SK-N-SH (cell line): Measurements from ENCODE around the gene REXO5. TPM values are rescaled to one million over a fixed set of nuclear protein-coding genes. Genes with fewer than 3 reads are reported as not detected.

ENCODE experiments used
- CTCF ChIA-PET: fragments of 300-600, 350-600 bp; formaldehyde crosslinking; extraction: SDS; loops from one replicate; lab custom pipeline; 2021; lab: Yijun Ruan, JAX
- POLR2A ChIA-PET: fragments of 350-600 bp; sonication (Branson Sonifier 250); formaldehyde crosslinking; extraction: SDS; loops from one replicate; lab custom pipeline; 2020; ENCODE audit warnings: antibody characterized with exemption, inconsistent platforms; lab: Yijun Ruan, JAX
- DNase-seq: peaks from one replicate; pipeline ENCODE4 v3.0.0; 2012
- H2AFZ ChIP-seq: fragments of 200-600 bp; sonication (generic); 2 replicates; pipeline ENCODE4 v1.8.1; 2016; ENCODE audit warnings: antibody characterized with exemption, mild to moderate bottlenecking, low read depth
- H3F3A ChIP-seq: fragments of 200-600 bp; sonication (generic); replicated peaks from 2 replicates; pipeline ENCODE3; 2016; ENCODE audit warnings: antibody characterized with exemption, mild to moderate bottlenecking; ENCODE audit not compliant: insufficient read depth
- H3K27ac ChIP-seq, 2 experiments: fragments of 200-500 bp in 1 of 2; fragments of 200-600 bp in 1 of 2; sonication (Bioruptor generic) in 1 of 2; sonication (generic), shearing (Covaris generic) in 1 of 2; 2 replicates each; pipeline versions ENCODE4 v1.5.1 to v1.6.1; 2014 to 2016; ENCODE audit warnings: low read depth in 2 of 2, inconsistent platforms in 1 of 2, low read length in 1 of 2, mild to moderate bottlenecking in 1 of 2, mixed read lengths in 1 of 2
- H3K27me3 ChIP-seq: fragments of 200-600 bp; sonication (generic), shearing (Covaris generic); 2 replicates; pipeline ENCODE4 v1.6.1; 2016; ENCODE audit warnings: mixed run types; ENCODE audit not compliant: insufficient read depth
- H3K36me3 ChIP-seq, 2 experiments: fragments of 200-500 bp in 1 of 2; fragments of 200-600 bp in 1 of 2; sonication (Bioruptor generic) in 1 of 2; sonication (generic) in 1 of 2; replicated peaks in 1 of 2; 2 replicates each; pipeline versions ENCODE3 to v1.5.1; 2014 to 2016; ENCODE audit warnings: low read length in 1 of 2, mild to moderate bottlenecking in 1 of 2; ENCODE audit not compliant: insufficient read depth in 2 of 2, control insufficient read depth in 1 of 2
- H3K4me1 ChIP-seq, 2 experiments: fragments of 200-500 bp in 1 of 2; fragments of 200-600 bp in 1 of 2; sonication (Bioruptor generic) in 1 of 2; sonication (generic), shearing (Covaris generic) in 1 of 2; 2 replicates each; pipeline versions ENCODE4 v1.5.1 to v1.6.1; 2014 to 2016; ENCODE audit warnings: low read depth in 1 of 2, low read length in 1 of 2, mixed run types in 1 of 2; ENCODE audit not compliant: insufficient read depth in 2 of 2, control insufficient read depth in 1 of 2
- H3K4me2 ChIP-seq: fragments of 200-600 bp; sonication (generic), shearing (Covaris generic); 2 replicates; pipeline ENCODE4 v1.6.1; 2017; ENCODE audit warnings: mixed run types
- H3K4me3 ChIP-seq, 2 experiments: fragments of 200-500 bp in 1 of 2; fragments of 200-600 bp in 1 of 2; sonication (Bioruptor generic) in 1 of 2; sonication (generic), shearing (Covaris generic) in 1 of 2; 2 replicates each; pipeline versions ENCODE4 v1.5.1 to v1.8.1; 2014 to 2016; ENCODE audit warnings: low read depth in 2 of 2, inconsistent platforms in 1 of 2, low read length in 1 of 2, mild to moderate bottlenecking in 1 of 2, mixed read lengths in 1 of 2, moderate library complexity in 1 of 2
- H3K79me2 ChIP-seq: fragments of 200-600 bp; sonication (generic); 2 replicates; pipeline ENCODE4 v1.8.1; 2017; ENCODE audit warnings: mild to moderate bottlenecking; ENCODE audit not compliant: insufficient read depth
- H3K9ac ChIP-seq: fragments of 200-600 bp; sonication (generic); 2 replicates; pipeline ENCODE4 v1.6.1; 2017; ENCODE audit warnings: mixed run types
- H3K9me2 ChIP-seq: fragments of 200-600 bp; sonication (generic); 2 replicates; pipeline ENCODE4 v1.6.1; 2017; ENCODE audit warnings: mixed run types
- H3K9me3 ChIP-seq: fragments of 200-600 bp; sonication (generic); 2 replicates; pipeline ENCODE4 v1.6.1; 2017; ENCODE audit warnings: mixed run types, mild to moderate bottlenecking, moderate library complexity
- H4K20me1 ChIP-seq: fragments of 200-600 bp; sonication (generic); 2 replicates; pipeline ENCODE4 v1.6.1; 2017; ENCODE audit warnings: mild to moderate bottlenecking, mixed run types; ENCODE audit not compliant: insufficient read depth
- CHD2 ChIP-seq: fragments of 150-350 bp; IDR thresholded peaks from 2 replicates; pipeline ENCODE4 v1.6.1; 2018; ENCODE audit warnings: low read length; ENCODE audit not compliant: partially characterized antibody
- CTCF ChIP-seq: fragments of 200-600 bp; sonication (generic); IDR thresholded peaks from 2 replicates; pipeline ENCODE4 v1.6.1; 2017; ENCODE audit warnings: antibody characterized with exemption, mild to moderate bottlenecking, moderate library complexity
- ELF1 ChIP-seq: IDR thresholded peaks from 2 replicates; pipeline ENCODE4 v1.4.0; 2012
- FOXM1 ChIP-seq: IDR thresholded peaks from 2 replicates; pipeline ENCODE4 v1.4.0; 2012; ENCODE audit warnings: low read depth, mild to moderate bottlenecking
- GATA2 ChIP-seq: sonication (generic); formaldehyde crosslinking; IDR thresholded peaks from 2 replicates; pipeline ENCODE4 v1.5.0; 2020; ENCODE audit warnings: mild to moderate bottlenecking, missing genetic modification reagents
- JUND ChIP-seq: IDR thresholded peaks from 2 replicates; pipeline ENCODE4 v1.4.0; 2012
- MXI1 ChIP-seq: IDR thresholded peaks from 2 replicates; pipeline ENCODE4 v1.6.1; 2012; ENCODE audit warnings: mild to moderate bottlenecking, low read depth, low read length, improper control_type of control experiment
- NFIC ChIP-seq: IDR thresholded peaks from 2 replicates; pipeline ENCODE4 v1.4.0; 2012; ENCODE audit warnings: borderline replicate concordance
- PBX3 ChIP-seq: IDR thresholded peaks from 2 replicates; pipeline ENCODE4; 2012
- POLR2AphosphoS5 ChIP-seq: IDR thresholded peaks from 2 replicates; pipeline ENCODE4 v1.6.1; 2012; ENCODE audit warnings: low read depth, low read length
- RCOR1 ChIP-seq: fragments of 150-350 bp; IDR thresholded peaks from 2 replicates; pipeline ENCODE4 v1.6.1; 2017; ENCODE audit warnings: antibody characterized with exemption, low read length
- RFX5 ChIP-seq: IDR thresholded peaks from 2 replicates; pipeline ENCODE4 v1.6.1; 2012; ENCODE audit warnings: mild to moderate bottlenecking, improper control_type of control experiment, low read length
- RXRA ChIP-seq: IDR thresholded peaks from 2 replicates; pipeline ENCODE4 v1.4.0; 2012; ENCODE audit warnings: low read depth, mild to moderate bottlenecking, borderline replicate concordance
- TAF1 ChIP-seq: IDR thresholded peaks from 2 replicates; pipeline ENCODE4 v1.6.1; 2012; ENCODE audit warnings: low read depth, mild to moderate bottlenecking, low read length, moderate library complexity, borderline replicate concordance
- TCF12 ChIP-seq: IDR thresholded peaks from 2 replicates; pipeline ENCODE4 v1.4.0; 2012
- USF1 ChIP-seq: IDR thresholded peaks from 2 replicates; pipeline ENCODE4 v1.4.0; 2012; ENCODE audit warnings: low read depth, borderline replicate concordance
- ZBTB33 ChIP-seq: IDR thresholded peaks from 2 replicates; pipeline ENCODE4 v1.4.0; 2012; ENCODE audit warnings: low read depth, borderline replicate concordance
- WGBS: methylation state at CpG from one replicate; pipeline ENCODE4 v1.1.6; 2017; ENCODE audit warnings: low lambda C conversion rate; 5-methylcytosine and 5-hydroxymethylcytosine counted together
- polyA plus RNA-seq, 3 experiments: library from polyadenylated mRNA; depleted of rRNA; stranded (reverse); fragments of >200 nt; gene quantifications; 2 replicates each; pipeline ENCODE4 v1.2.3, GENCODE V29; 2012

REXO5 gene
- polyA plus RNA-seq, 1 of the 3 experiments (the other 2 are of a cell fraction) = 3.8 TPM

- H3K4me1 ChIP-seq = peaks cover 18 to 23% of the 10 kb centered on the region in 2 experiments
- peaks cover 15% of the 10 kb centered on the region for H3F3A ChIP-seq
- no peak overlapping the region for H2AFZ ChIP-seq
- peak overlapping the region in 1 of 2 experiments; percentile 61; a peak in 2 of 4 replicates for H3K27ac ChIP-seq
- no peaks in the 10 kb centered on the region for H4K20me1 ChIP-seq
- H3K4me2 ChIP-seq = no peak overlapping the region
- H3K9ac ChIP-seq = no peak overlapping the region
- 97% methylated on average over 3 of the region's 3 CpGs for WGBS
- no peaks in the 10 kb centered on the region for H3K9me3 ChIP-seq
- DNase-seq = no peak
- H3K36me3 ChIP-seq = no peaks in the 10 kb centered on the region
- no peaks in the 10 kb centered on the region for H3K27me3 ChIP-seq
- no peak for TF ChIP-seq CHD2
- TF ChIP-seq USF1 = no peak
- TF ChIP-seq TAF1 = no peak
- no peak for TF ChIP-seq RFX5
- TF ChIP-seq RCOR1 = no peak
- no peaks in the 10 kb centered on the region for H3K9me2 ChIP-seq
- POLR2A ChIA-PET = no interaction called here
- no peak overlapping the region for H3K4me3 ChIP-seq
- CTCF ChIA-PET = interaction anchor here (0.9 to 4.1 kb wide), 4 partner anchors 10 to 27 kb away, joined by 3 to 21 read pairs (median 5); partner anchors contain the start of genes DCUN1D3 and LYRM1
- peaks cover 88% of the 10 kb centered on the region for H3K79me2 ChIP-seq
These were observed 67.0 kb downstream of the REXO5 start for GRCh38 chr16:20873331-20873730.

- Histone ChIP-seq H3K9me3 (no peaks in the 10 kb centered on the region), H3K27me3 (no peaks in the 10 kb centered on the region), H3K9me2 (no peaks in the 10 kb centered on the region), H4K20me1 (no peaks in the 10 kb centered on the region), H3K36me3 (no peaks in the 10 kb centered on the region), H3K4me3 (no peak overlapping the region), H3K79me2 (peaks cover 87% of the 10 kb centered on the region)
- TF ChIP-seq PBX3 (peak; percentile 7; the same call in 1 of the 2 replicates), GATA2 (CRISPR knock-in tag) (no peak), TCF12 (peak; percentile 22; the same call in 1 of the 2 replicates)
- TF ChIP-seq, all 33 proteins: peak for 2
- peak overlapping the region in 1 of 2 experiments; percentile 61; a peak in 2 of 4 replicates for H3K27ac ChIP-seq
- no peak overlapping the region for H2AFZ ChIP-seq
- CTCF ChIA-PET = interaction anchor here (1.5 to 4.1 kb wide), 3 partner anchors 11 to 26 kb away, joined by 3 to 21 read pairs (median 7); partner anchors contain the start of genes DCUN1D3 and LYRM1
- POLR2A ChIA-PET = no interaction called here
- peaks cover 15% of the 10 kb centered on the region for H3F3A ChIP-seq
- peak overlapping the region; percentile 2; the same call in 1 of the 2 replicates for H3K4me2 ChIP-seq
- H3K9ac ChIP-seq = no peak overlapping the region
- 81% methylated on average over 4 of the region's 4 CpGs for WGBS
- peaks cover 16 to 21% of the 10 kb centered on the region in 2 experiments for H3K4me1 ChIP-seq
- DNase-seq = no peak
These were observed 67.8 kb downstream of the REXO5 start for GRCh38 chr16:20874088-20874581.

- H3K4me1 ChIP-seq = peaks cover 17 to 28% of the 10 kb centered on the region in 2 experiments; a peak in 3 of 4 replicates
- H2AFZ ChIP-seq = no peak overlapping the region
- WGBS = 88% methylated on average over 1 of the region's 1 CpG
- peaks cover 89% of the 10 kb centered on the region for H3K79me2 ChIP-seq
- no peak for DNase-seq
- H3F3A ChIP-seq = peaks cover 19% of the 10 kb centered on the region
- H3K4me2 ChIP-seq = no peak overlapping the region
- ChIA-PET POLR2A (no interaction called here), CTCF (interaction anchor here (0.6 to 4.1 kb wide), 5 partner anchors 15 to 195 kb away, joined by 3 to 21 read pairs (median 3); partner anchors contain the start of genes DCUN1D3 and LYRM1)
- H4K20me1 ChIP-seq = peaks cover 7% of the 10 kb centered on the region; the same call in 1 of the 2 replicates
- no peaks in the 10 kb centered on the region for H3K36me3 ChIP-seq
- H3K4me3 ChIP-seq = no peak overlapping the region
- TF ChIP-seq NFIC (no peak), RXRA (no peak), ZBTB33 (no peak), CTCF (no peak), FOXM1 (no peak), CHD2 (no peak), ELF1 (no peak), MXI1 (no peak), JUND (no peak), GATA2 (CRISPR knock-in tag) (no peak), POLR2AphosphoS5 (no peak)
- H3K27ac ChIP-seq = no peak overlapping the region
- H3K9me3 ChIP-seq = no peaks in the 10 kb centered on the region
- no peaks in the 10 kb centered on the region for H3K9me2 ChIP-seq
- H3K27me3 ChIP-seq = no peaks in the 10 kb centered on the region
- H3K9ac ChIP-seq = no peak overlapping the region
These were observed 69.0 kb downstream of the REXO5 start for GRCh38 chr16:20875355-20875650.
